ENCODE data around the gene TMEM132D.
"Not testable (repeated sequence)": the region's sequence is repeated elsewhere in the genome, so short reads cannot be mapped to it uniquely, and the experiment has no call there.

The TMEM132D gene

DNA sequence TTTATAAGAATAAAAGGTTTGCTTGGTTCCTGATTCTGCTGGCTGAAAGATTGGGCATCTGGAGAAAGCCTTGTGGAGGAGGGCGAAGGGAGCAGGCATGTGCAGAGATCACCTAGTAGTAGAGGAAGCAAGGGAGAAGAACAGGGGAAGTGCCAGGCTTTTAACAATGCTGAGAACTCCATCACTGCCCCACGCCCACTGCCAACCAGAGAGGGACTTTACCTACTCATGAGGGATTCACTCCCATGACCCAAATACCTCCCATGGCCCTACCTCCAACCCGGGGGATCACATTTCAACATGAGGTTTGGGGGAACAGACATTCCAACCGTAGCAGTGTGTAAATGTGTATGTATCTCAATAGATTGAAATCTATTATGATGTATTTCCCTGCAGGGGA is 690.3 kb downstream of the TMEM132D start:
- no peak for DNase-seq

DNA sequence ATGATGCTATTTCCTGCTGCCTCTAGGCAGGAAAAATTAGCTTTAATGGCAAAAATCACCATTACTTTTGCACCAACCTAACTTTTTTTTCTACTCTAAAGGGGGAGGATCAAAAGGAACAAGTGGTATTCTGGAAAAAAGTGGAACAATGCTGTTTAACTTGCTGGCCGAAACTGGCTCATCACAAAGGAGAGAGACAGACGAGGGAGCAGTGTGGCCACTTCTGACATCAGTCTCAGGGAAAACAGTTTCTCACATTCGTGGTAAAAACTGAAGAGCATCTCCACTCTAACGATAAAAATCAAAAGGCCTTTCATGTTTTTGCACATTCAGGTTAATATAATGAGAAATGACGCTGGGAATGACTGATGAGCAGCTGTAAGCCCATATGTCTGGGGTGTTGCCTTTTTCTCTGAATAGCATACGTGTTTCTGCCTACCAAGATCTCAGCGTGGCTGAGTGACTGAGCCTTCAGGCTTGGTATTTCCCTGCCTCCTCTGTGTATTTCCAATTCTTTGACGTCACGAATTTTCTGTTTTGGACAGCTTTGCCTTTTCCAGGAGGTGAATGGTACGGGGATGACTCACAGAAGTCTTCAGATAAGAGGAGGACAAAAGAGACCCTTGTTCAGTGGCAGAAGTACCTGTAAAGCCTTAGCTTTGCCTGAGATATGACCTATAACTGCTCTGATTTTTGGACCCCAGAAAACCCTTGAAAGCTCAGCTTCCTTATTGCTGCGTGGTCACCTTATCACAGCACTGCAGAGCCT is 691.8 kb downstream of the TMEM132D start:
- DNase-seq, result no peak

DNA sequence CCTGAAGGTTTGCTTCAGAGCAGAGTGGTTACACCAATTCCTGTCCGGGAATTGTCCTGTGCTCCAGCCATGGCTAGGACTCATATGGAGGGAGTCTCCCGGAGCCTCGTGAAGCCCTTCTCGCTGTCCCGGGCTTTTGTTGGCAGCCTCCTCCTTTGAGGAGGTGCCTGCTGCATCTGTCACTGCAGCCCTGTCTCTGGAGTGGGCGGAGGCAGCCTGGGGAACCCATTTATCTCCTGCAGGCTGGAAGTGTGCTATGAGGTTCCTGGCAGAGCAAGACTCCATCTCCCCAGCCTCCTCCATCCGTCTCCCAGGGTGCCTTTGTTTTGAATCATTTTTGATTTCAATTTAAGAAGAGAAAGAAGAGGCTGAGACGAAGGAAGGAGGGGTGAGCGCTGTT is 695.3 kb downstream of the TMEM132D start:
- DNase-seq, result no peak

DNA sequence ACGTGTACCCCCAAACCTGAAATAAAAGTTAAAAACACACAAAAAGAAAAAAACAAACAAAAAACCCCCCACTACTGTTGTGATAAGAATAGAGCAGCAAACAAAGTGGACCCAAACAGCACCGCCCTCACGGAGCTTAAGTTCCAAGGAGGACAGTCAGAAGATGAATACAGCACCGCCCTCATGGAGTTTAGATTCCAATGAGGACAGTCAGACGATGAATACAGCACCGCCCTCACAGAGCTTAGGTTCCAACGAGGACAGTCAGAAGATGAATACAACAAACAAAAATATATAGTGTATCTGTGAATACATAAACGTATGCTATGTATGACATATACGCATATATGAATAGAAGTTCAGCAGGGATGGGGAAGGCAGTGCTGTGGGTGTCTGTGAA is 696.7 kb downstream of the TMEM132D start:
- no peak for DNase-seq

DNA sequence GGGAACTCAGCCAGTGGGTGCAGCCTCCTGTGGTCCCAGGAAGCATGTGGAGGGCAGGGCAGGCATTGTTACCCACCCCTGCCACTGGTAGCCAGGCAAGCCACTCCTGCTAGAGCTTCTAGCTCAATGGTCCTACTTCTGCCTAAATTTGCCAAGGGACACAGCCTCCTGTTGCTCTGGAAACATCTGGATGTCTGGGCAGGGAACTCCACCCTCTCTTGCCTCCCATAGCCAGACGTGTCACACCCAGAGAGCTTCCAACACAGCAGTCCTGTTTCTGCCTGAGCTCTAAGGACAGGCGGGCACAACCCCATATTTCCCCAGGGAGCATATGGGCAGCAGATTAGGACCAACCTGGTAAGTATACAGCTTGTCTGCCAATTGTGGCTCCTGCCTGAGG is 700.4 kb downstream of the TMEM132D start:
- DNase-seq, result no peak

DNA sequence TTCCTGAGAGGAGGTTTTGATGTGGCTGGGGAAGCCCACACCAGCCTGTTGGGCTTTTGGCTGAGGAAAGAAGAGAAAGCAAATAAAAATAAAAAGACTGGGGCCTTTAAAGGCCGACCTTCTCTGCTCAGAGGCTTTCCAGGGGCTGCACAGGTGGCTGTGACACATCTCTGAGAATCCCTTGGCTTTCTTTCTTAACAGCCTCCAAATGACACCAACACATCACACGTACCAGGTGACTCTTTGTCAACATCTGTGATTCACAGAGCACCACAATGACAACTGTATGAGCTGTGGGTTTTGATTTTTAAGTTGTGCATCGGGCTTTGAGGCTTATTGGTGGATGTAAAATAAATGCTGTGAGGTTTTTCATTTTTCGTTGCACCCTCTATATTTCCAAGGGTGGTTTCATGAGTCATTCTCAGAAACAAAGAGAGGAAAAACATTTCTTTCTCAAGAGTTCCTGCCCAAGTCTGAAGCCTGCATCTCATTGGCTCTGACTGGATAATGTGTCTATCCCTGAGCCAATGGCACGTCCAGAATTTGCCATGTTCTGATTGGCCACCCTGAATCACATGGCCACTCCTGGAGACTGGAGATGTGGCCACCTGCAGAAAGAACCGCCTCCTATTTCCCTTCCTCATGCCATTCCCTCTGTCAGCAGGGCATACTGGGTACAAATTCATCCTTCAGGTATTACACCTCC is 701.6 kb downstream of the TMEM132D start:
- DNase-seq, result no peak

DNA sequence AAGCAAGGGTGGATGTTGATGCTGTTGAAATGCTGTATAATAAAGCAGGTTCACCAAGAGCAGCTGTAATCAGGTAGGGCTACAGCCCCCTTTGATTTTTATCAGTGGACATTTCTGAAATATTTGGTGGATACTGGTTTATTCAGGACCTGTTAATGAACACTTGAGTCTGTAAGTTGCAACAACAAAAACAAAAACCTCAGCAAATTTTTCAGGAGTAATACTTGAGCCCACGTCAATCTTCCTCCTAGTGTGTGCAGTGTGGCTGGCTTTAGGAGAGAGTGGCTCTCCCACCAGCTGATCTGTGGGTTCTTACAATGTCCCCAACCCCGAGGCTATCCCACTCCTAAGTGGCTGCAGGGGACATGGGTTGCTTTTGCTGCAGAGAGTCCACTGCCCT is 702.8 kb downstream of the TMEM132D start:
- DNase-seq, result no peak

DNA sequence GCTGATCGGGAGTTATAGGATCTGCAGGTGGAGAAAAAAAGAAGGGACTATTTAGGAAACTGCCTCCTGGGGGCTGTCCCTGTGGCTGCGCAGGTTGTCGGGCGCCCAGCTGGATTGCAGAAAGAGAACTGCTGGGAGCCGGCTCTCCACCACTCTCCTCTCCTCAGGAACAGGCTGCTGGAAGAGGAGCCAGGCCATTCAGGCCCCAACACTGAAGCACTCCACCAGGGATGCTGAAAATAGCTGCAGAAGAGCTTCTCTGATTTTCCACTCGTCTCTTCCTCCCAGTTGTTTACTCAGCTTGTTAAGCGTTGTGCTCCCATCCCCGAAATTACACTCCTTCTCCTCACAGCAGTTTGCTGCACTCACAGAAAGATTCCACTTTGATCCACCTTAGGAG is 703.2 kb downstream of the TMEM132D start:
- no peak for DNase-seq

DNA sequence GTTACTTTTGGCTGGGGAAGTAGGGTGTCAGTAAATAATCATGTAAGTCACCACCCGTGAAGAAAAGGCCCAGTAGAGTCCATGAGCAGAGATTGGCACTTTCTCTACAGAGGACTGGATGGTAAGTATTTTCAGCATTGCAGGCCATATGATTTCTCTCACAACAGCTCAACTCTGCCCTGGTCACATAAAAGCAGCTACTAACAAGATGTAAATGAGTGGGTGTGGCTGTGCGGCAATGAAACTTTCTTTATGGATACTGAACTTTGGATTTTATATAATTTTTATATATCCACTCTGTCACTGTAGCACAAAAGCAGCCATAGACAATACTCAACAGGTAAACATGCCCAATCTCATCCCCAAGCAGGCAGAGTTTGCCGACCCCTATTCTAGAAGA is 706.9 kb downstream of the TMEM132D start:
- no peak for DNase-seq

DNA sequence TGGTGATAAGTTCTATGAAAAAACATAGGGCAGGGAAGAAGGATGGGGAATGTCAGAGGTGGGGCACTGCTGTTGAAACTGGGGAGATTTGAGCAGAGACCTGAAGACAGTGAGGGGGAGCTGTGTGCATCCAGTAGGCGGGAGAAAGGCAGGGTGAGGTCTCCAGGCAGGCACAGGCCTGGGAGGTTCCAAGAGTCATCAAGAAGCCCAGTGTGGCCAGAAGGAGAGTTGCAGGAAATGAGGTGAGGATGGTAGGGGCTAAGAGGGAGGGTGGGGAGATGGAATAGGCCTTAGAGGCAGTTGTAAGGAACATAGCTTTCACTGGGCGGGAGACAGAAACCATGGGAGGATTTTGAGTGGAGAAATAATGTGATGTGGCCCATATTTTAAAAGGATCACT is 708.7 kb downstream of the TMEM132D start:
- no peak for DNase-seq

DNA sequence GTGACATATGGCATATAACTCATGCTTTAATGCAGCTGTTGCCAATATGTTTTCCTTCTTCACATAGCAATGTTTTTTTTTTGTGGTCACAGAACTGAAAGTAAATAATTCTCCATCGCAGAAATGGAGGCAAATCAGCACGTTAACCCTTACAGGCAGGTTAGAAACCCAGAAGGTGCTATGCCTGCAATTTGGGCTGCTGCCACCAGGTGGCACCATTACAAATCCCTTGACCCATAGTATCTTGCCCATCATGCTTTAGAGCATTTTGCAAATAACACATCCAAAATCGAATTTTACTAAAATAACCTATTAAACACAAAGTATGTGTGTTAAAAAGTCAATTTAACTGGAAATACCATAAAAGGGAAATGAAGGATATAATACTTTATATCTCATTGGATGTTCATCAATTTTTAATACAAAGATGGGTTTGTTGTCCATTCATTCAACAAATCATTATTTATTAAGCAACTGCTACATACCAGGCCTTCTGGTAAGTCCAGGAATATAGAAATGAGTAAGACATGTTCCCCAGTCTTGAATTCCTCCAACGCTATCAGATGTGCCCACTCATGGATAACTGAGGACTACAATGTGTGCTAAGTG is 710.5 kb downstream of the TMEM132D start:
- no peak for DNase-seq

DNA sequence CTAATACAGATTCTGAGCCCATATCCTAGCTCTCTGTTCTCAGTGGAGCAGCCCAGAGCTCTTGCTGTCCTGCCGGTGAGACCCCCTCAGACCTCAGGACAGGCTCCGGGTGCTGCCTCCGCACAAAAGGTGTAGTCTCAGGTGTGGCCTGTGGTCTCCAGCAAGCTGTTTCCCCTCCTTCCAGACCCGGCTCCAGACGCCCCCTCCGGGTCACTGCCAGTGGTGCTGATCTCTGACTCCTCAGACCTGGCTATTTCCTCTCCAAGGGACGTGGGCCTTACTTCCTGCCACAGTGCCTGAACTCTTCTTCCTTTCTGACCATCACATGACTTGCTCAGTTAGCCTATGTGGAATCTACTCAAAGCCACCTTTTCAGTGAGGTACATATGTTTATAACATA is 713.0 kb downstream of the TMEM132D start:
- no peak for DNase-seq

DNA sequence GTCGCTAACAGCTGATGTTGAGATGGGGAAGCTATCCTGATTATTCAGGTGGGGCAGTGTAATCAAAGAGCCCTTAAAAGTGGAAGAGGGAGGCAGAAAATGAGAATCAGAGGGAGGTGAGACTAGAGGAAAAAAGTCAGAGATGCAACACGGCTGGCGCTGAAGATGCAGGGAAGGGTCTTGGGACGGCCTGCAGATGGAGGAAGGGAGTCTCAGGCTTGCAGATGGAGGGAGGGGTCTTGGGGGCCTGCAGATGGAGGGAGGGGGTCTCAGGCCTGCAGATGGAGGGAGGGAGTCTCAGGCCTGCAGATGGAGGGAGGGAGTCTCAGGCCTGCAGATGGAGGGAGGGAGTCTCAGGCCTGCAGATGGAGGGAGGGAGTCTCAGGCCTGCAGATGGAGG is 713.9 kb downstream of the TMEM132D start:
- DNase-seq, result not testable (repeated sequence)

DNA sequence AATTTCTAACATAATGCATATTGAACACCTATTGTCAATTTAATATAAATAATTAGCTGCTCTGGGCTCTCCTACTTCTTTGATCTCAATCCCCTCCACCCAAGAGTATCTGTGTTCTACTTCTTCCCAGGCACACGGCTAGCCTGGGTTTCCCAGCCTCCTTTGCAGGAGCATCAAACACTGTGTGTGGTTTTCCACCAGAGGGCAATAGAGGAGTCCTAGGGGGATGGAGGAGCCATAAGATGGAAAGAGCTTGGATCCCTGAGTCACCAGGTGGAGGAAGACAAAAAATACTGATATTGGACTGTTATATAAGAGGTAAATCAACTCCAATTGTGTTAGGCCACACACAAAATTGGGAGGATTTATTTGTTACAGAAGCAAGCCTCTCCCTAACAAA is 716.9 kb downstream of the TMEM132D start:
- peak in 1 of 2 experiments; percentile 38 for DNase-seq

DNA sequence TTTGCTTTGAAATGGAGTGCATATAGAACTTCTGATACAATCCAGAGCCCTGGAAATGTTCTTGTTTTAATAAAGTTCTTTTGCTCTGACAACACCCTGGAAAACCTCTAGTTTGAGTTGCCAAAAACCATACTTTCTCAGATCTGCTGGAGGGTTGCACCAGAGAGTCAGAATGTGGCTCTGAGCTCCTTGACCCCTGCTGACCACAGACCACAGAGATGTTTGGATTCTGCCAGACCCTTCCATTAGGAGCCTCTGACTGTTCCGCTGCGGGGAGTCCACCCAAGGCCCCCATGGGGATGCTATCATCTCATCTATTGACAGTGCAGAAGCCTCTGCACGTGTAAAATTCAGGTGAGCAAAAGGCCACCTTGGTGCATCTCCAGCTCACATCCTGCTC is 718.0 kb downstream of the TMEM132D start:
- no peak for DNase-seq

DNA sequence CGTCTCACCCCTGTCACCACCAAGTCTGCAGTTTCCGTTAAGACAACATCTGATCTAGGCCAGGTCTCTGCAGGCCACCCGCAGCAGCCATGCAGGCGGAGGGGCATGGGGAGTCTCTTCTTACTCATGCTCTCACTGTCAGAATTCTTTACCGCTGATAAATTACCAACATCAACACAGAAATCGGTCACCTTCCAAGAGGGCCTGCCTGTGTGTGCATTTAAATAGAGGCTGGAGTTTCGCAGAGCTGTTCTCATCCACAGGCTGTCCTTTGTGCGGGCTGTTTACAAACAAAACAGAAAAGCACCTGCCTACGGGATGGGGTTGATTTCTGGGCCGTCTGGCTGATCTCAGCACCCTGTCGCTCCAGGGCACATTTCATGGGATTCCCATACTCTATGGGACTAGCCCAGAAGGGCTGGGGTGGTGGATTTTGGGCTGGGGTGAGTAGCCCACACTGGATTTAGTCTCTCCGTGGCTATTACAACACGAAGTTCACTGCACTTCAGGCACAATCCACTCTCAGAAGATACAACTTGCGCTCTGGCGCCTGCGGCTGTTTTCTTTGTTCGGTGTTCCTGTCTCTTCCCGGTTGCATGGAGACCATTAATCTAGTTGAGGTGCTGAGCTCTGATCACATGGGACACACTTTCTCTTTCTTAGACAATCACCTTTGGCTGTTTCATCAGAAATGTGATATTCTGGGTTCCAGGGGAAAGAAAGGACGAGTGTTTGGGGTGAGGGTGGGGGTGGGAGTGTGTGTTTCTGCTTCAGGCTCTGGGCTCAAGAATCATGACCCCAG is 719.5 kb downstream of the TMEM132D start:
- DNase-seq, result no peak

DNA sequence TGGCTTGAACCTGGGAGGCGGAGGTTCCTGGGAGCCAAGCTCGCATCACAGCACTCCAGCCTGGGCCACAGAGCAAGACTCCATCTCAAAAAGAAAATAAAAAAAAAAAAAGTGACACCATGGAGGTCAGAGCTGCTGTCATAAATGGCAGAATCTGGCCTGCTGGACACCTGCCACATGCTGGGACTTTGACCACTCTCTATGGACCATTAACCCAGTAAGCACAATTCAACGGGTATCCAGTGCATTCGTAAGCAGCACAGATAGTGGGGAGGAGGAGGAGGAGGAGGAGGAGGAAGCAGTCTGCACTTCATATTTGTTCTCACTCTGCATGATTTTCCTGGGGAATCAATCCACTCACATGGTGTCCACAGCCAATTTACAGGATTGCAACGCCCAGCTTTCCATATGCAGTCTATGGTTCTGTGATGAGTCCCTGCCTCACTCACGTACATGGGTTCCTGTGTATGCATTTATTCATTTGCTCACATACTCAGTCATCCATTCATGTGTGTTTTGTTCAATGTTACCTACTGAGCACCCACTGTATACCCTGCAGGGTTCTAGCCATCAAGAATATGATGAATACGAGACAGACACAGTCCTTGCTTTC is 723.8 kb downstream of the TMEM132D start:
- no peak for DNase-seq

DNA sequence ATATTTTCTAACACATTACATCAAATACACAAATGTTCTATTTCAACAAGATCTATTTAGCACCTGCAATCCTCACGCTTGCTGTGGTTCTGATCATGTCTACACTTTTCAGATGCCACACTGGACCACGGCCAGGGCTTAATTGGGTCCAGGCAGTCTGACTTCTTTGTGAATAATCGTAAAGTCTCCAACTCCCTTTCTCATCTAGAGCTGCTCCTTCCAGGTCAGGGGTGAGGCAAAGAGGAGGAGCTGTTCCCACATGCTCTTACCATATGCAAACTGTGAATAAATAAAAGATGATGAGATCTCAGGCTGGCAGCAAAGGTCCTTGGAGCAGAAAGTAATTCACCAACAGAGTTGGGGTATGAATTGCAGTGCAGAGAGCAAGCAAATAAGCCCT is 733.9 kb downstream of the TMEM132D start:
- no peak for DNase-seq

DNA sequence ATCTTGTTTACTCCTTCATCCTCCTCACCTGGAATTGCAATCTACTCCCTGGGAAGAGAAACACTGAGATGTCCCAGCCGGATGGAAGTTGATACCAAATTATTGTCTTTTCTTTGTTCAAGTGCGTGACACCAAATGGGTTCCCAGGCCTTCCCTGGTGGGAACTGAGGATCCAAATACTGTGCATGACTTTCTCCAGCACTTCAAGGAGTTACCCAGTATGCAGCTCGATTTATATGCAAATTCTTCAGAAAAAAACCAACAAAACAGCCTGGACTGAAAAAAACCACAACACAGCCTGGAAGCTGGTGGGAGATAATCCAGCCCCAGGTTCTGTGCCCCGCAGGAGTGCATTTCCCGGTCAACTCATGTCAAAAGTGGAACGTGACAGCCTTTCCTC is 740.0 kb downstream of the TMEM132D start:
- DNase-seq, result no peak

DNA sequence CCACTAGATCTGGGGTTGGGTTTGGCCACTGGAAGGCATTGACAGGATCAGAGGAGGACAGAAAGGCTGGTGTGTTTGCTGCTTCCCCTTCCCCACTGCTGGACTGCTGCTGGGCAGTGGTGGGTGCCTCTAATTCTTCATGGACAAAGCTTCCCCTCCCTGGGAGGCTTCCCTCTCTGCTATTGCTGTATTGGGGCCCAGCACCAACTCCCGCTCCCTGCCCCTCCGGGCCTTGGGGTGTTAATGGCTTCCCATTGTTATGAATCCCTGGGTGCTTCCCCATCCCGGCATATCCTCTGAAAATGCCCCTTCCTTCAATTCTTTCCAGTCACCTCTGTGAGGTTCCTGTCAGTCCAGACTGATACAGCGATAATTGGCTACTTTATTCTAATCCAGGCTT is 740.4 kb downstream of the TMEM132D start:
- DNase-seq, result no peak

DNA sequence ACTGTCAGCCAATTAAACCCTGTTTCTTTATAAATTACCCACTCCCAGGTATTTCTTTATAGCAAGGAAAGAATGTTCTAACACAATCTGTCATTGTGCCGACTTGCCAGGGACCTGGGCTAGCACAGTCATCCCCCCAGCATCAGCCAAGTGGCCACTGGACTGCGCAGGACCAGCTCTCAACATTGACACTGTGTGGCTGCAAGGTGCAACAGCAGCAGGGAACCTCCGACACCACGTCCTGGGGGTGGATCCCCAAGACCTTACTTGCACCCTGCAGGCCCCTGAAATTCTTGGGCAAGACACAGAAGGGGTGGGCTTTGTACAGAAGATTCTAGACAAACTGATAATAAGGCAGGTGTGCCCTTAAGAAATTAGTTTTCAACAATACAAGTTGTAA is 741.0 kb downstream of the TMEM132D start:
- no peak for DNase-seq

DNA sequence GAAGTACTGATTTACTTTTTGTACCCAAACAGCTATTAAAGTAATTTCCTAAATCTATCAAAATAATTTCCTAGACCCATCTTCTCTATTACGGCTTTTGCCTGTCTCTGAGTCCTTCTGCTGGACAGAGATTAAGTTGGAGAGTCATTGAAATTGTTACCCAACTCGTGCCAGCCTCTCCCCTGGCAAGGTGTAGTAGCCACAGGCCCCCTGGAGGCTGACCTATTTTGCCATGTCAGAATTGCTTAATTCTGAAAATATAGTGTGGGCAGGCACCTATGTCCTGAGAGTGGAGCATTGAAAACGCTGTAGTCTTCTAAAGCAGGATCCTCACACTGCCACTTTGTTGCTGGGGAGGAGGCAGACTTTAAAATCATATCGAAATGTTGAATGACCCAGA is 742.3 kb downstream of the TMEM132D start:
- DNase-seq, result no peak

DNA sequence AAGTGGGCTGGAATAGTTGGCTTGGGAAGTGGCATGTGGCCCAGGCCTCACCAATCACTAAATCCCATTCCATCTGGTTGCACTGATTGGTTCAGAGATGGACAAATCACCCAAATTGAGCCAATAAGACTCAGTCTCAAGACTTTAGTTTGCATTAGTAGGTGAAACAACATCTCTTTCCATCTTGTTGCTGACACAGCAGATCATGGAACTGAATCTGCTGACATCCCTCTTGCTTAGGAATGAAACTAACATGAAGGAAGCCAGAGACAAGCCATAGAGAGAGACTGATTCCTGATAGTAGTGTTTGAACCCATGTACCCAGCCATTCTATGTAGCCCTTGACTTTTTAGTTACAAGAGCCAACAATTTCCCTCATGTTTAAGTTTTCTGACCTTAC is 743.5 kb downstream of the TMEM132D start:
- no peak for DNase-seq
